Trophoblast cell (in vitro differentiated cells and primary cell): ENCODE measurements around the gene DGKB.

Source experiments
- DNase-seq, 2 donors: peaks; one replicate each; pipeline ENCODE4 v3.0.0-alpha.2; 2016
- H2AFZ ChIP-seq: 2 replicates; pipeline ENCODE4 v1.6.1; 2013; ENCODE audit warnings: low read length, moderate library complexity, mild to moderate bottlenecking; ENCODE audit not compliant: insufficient read depth, poor library complexity
- H2AK5ac ChIP-seq: 2 replicates; pipeline ENCODE4 v1.6.1; 2013; ENCODE audit warnings: mild to moderate bottlenecking, low read length
- H2BK120ac ChIP-seq: 2 replicates; pipeline ENCODE4 v1.6.1; 2013; ENCODE audit warnings: low read length, mild to moderate bottlenecking, moderate library complexity; ENCODE audit not compliant: insufficient read depth, poor library complexity
- H2BK12ac ChIP-seq: 2 replicates; pipeline ENCODE4 v1.6.1; 2013; ENCODE audit warnings: mild to moderate bottlenecking, low read length, moderate library complexity
- H2BK5ac ChIP-seq: 2 replicates; pipeline ENCODE4 v1.6.1; 2013; ENCODE audit warnings: low read length, low read depth, moderate library complexity, mild to moderate bottlenecking; ENCODE audit not compliant: poor library complexity
- H3K14ac ChIP-seq: 2 replicates; pipeline ENCODE4 v1.6.1; 2013; ENCODE audit warnings: mild to moderate bottlenecking, low read length
- H3K18ac ChIP-seq: 2 replicates; pipeline ENCODE4 v1.6.1; 2013; ENCODE audit warnings: mild to moderate bottlenecking, low read length
- H3K23ac ChIP-seq: 2 replicates; pipeline ENCODE4 v1.6.1; 2013; ENCODE audit warnings: low read length
- H3K27ac ChIP-seq: 2 replicates; pipeline ENCODE4 v1.5.1; 2013; ENCODE audit warnings: low read depth, mild to moderate bottlenecking, inconsistent platforms, low read length, moderate library complexity
- H3K27me3 ChIP-seq: 2 replicates; pipeline ENCODE4 v1.6.1; 2013; ENCODE audit warnings: inconsistent platforms, mild to moderate bottlenecking, low read length, moderate library complexity; ENCODE audit not compliant: insufficient read depth
- H3K36me3 ChIP-seq, 2 experiments: 1 replicate in 1 of 2; 2 replicates in 1 of 2; pipeline ENCODE4 v1.6.1; 2013; ENCODE audit warnings: low read length in 2 of 2, mild to moderate bottlenecking in 2 of 2, moderate library complexity in 1 of 2; ENCODE audit not compliant: insufficient read depth in 2 of 2, control insufficient read depth in 1 of 2
- H3K4ac ChIP-seq: 2 replicates; pipeline ENCODE4 v1.6.1; 2013; ENCODE audit warnings: low read depth, mild to moderate bottlenecking, low read length, moderate library complexity
- H3K4me1 ChIP-seq, 2 experiments: 1 replicate in 1 of 2; 2 replicates in 1 of 2; pipeline ENCODE4 v1.6.1; 2013; ENCODE audit warnings: low read length in 2 of 2, mild to moderate bottlenecking in 2 of 2, moderate library complexity in 1 of 2; ENCODE audit not compliant: insufficient read depth in 2 of 2, control insufficient read depth in 1 of 2
- H3K4me2 ChIP-seq: 2 replicates; pipeline ENCODE4 v1.6.1; 2013; ENCODE audit warnings: inconsistent platforms, mild to moderate bottlenecking, low read length, moderate library complexity
- H3K4me3 ChIP-seq: 2 replicates; pipeline ENCODE4 v1.5.1; 2013; ENCODE audit warnings: mild to moderate bottlenecking, low read depth, low read length, inconsistent platforms
- H3K79me1 ChIP-seq: one replicate; pipeline ENCODE4 v1.6.1; 2013; ENCODE audit warnings: low read length
- H3K79me2 ChIP-seq: 2 replicates; pipeline ENCODE4 v1.6.1; 2013; ENCODE audit warnings: low read length, mild to moderate bottlenecking; ENCODE audit not compliant: control insufficient read depth, insufficient read depth, poor library complexity
- H3K9ac ChIP-seq: 2 replicates; pipeline ENCODE4 v1.6.1; 2013; ENCODE audit warnings: mild to moderate bottlenecking, low read length
- H3K9me3 ChIP-seq: 2 replicates; pipeline ENCODE4 v1.6.1; 2013; ENCODE audit warnings: low read depth, mild to moderate bottlenecking, control low read depth, inconsistent platforms, low read length; ENCODE audit not compliant: insufficient read depth
- H4K12ac ChIP-seq: 2 replicates; pipeline ENCODE4 v1.6.1; 2013; ENCODE audit warnings: low read depth, mild to moderate bottlenecking, low read length, moderate library complexity
- H4K8ac ChIP-seq: 2 replicates; pipeline ENCODE4 v1.6.1; 2013; ENCODE audit warnings: low read depth, mild to moderate bottlenecking, low read length, moderate library complexity
- H4K91ac ChIP-seq: one replicate; pipeline ENCODE4 v1.6.1; 2013; ENCODE audit warnings: low read depth, mild to moderate bottlenecking, low read length, moderate library complexity
- WGBS: extraction: QIAGEN DNeasy Blood & Tissue Kit; methylation state at CpG from one replicate; pipeline ENCODE4 v1.1.7; 2013; ENCODE audit warnings: missing lambda C conversion rate; ENCODE audit not compliant: insufficient read length, insufficient coverage; ENCODE audit errors: extremely low coverage; 5-methylcytosine and 5-hydroxymethylcytosine counted together

DGKB gene

DNA sequence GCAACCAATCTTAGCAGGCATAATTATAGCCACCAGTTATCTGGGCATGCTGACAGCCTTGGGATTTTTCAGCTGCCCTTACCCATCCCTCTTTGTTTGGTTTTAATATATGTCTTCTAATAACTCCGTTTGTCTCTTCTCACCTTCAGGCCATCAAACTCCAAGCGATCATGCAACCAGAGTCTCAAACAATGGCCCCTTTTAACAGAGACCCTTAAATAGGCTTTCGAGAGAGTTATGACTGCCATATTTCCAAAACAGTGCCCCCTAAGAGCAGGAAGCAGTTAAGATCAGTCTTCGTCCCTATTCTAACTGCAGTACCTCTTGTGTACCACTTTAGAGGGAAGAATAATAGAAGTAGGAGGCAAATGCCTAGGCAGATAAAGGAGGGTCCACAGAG, 157.5 kb downstream of the DGKB start:
- no peak overlapping the region for H3K27ac ChIP-seq
- H2BK120ac ChIP-seq = no peak overlapping the region
- peaks cover 0 to 2% of the 10 kb centered on the region in 2 experiments for H3K36me3 ChIP-seq
- no peak overlapping the region for H4K8ac ChIP-seq
- H3K18ac ChIP-seq = no peak overlapping the region
- no peaks in the 10 kb centered on the region for H3K9me3 ChIP-seq
- no peak overlapping the region for H2BK12ac ChIP-seq
- DNase-seq = no peak
- no peak overlapping the region for H3K23ac ChIP-seq
- H3K4me3 ChIP-seq = no peak overlapping the region
- no peaks in the 10 kb centered on the region for H3K79me1 ChIP-seq
- H3K4me1 ChIP-seq = no peaks in the 10 kb centered on the region
- no CpG with 5 or more reads among the region's 4 CpGs for WGBS
- H4K12ac ChIP-seq = no peak overlapping the region
- no peak overlapping the region for H3K4ac ChIP-seq
- H2AFZ ChIP-seq = no peak overlapping the region
- H2AK5ac ChIP-seq = no peak overlapping the region
- no peak overlapping the region for H2BK5ac ChIP-seq
- H3K79me2 ChIP-seq = no peaks in the 10 kb centered on the region
- H3K4me2 ChIP-seq = no peak overlapping the region
- H3K9ac ChIP-seq = no peak overlapping the region
- H4K91ac ChIP-seq = no peak overlapping the region
- H3K27me3 ChIP-seq = no peaks in the 10 kb centered on the region
- no peak overlapping the region for H3K14ac ChIP-seq

DNA sequence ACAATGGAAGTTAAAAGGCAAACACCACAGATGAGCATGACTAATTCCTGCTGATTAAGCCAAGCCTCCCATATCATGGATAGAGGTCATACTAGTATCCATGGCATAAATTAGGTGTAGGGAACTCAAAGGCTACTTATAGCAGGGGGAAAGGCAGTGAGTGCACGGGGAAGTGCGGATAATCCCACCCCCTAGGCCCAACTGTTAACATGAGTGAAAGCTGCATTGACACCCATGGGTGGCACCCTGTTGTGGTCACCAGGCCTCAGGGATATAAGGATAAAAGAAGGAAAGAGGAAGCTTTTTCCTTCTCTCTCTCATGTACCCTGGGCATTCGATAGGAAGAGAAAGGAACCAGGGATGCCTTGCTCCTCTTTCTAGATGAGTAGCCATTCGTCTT, 161.9 kb downstream of the DGKB start:
- Histone ChIP-seq H3K36me3 (no peaks in the 10 kb centered on the region), H4K91ac (no peak overlapping the region), H2BK5ac (no peak overlapping the region), H3K4me2 (no peak overlapping the region), H3K4ac (no peak overlapping the region), H2AK5ac (no peak overlapping the region), H3K14ac (no peak overlapping the region), H3K4me1 (no peaks in the 10 kb centered on the region), H3K79me1 (no peaks in the 10 kb centered on the region), H3K23ac (no peak overlapping the region), H3K9me3 (peaks cover 2% of the 10 kb centered on the region), H4K12ac (no peak overlapping the region), H3K79me2 (no peaks in the 10 kb centered on the region), H3K4me3 (no peak overlapping the region), H4K8ac (no peak overlapping the region), H3K27ac (no peak overlapping the region), H3K27me3 (no peaks in the 10 kb centered on the region), H2BK120ac (no peak overlapping the region), H3K9ac (no peak overlapping the region), H2AFZ (no peak overlapping the region), H3K18ac (no peak overlapping the region), H2BK12ac (no peak overlapping the region)
- no CpG with 5 or more reads among the region's 4 CpGs for WGBS
- no peak for DNase-seq

DNA sequence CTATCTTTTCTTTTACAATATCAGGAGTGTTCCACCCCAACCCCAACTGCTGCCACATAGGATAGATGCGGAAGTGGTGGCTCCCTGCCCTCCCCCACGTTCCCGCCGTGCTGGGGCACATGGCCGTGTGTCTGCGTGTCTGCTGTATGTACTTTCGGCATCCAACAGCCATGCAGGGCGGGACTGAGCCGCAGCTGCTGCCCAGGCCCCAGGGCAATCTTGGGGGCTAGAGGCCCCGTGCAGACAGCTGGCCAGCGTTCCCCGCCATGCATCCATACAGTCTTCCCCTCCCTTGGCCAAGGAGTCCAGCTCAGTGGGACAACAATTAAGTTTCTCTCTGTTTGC, 162.7 kb downstream of the DGKB start:
- no CpG with 5 or more reads among the region's 12 CpGs for WGBS
- H2BK5ac ChIP-seq = no peak overlapping the region
- H3K4me2 ChIP-seq = no peak overlapping the region
- H4K8ac ChIP-seq = no peak overlapping the region
- no peak overlapping the region for H2AK5ac ChIP-seq
- no peak for DNase-seq
- H3K27ac ChIP-seq = no peak overlapping the region
- no peaks in the 10 kb centered on the region for H3K27me3 ChIP-seq
- no peak overlapping the region for H2BK12ac ChIP-seq
- no peak overlapping the region for H3K14ac ChIP-seq
- no peaks in the 10 kb centered on the region for H3K79me2 ChIP-seq
- H3K18ac ChIP-seq = no peak overlapping the region
- H3K9ac ChIP-seq = no peak overlapping the region
- no peak overlapping the region for H2BK120ac ChIP-seq
- no peak overlapping the region for H4K91ac ChIP-seq
- H3K9me3 ChIP-seq = peaks cover 2% of the 10 kb centered on the region
- H3K4me3 ChIP-seq = no peak overlapping the region
- no peak overlapping the region for H4K12ac ChIP-seq
- no peak overlapping the region for H3K23ac ChIP-seq
- H2AFZ ChIP-seq = no peak overlapping the region
- no peaks in the 10 kb centered on the region for H3K4me1 ChIP-seq
- no peak overlapping the region for H3K4ac ChIP-seq
- H3K36me3 ChIP-seq = no peaks in the 10 kb centered on the region
- no peaks in the 10 kb centered on the region for H3K79me1 ChIP-seq

DNA sequence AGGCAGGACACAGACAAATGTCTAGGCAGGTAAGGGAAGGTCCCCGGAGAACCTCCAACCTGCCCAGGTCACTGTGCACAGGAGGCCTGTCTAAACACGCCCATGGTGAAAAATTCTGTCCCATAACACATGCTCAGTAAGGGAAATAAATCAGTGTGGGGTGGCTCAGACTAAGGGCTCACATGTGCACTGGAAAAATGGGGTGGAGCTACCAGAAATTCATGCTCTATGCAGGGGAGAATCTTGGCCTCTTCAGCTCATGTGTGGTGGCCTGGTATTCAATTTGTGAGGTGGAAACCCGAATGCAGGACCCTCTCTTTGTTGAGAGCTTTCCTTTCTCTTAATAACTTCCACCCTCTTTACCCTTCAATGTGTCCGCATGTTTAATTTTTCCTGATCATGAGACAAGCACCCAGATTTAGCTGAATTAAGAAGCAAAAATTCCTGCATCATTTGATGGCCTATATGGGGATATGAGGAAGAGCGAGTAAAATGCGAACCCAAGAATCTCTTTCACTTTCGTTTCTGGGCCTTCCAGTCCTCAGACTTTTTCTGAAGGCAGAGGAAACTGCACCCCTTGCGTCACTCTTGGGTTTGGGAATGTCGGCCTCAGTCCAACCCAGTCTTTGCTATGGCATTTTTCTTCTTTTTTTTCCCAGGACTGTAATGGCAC, 163.2 kb downstream of the DGKB start:
- Histone ChIP-seq H4K91ac (no peak overlapping the region), H2BK120ac (no peak overlapping the region), H2BK5ac (no peak overlapping the region), H3K14ac (no peak overlapping the region), H2BK12ac (no peak overlapping the region), H3K27ac (no peak overlapping the region), H3K4me2 (no peak overlapping the region), H3K4me3 (no peak overlapping the region), H3K9ac (no peak overlapping the region), H3K36me3 (no peaks in the 10 kb centered on the region), H3K9me3 (peaks cover 2% of the 10 kb centered on the region), H2AK5ac (no peak overlapping the region), H4K12ac (no peak overlapping the region), H2AFZ (no peak overlapping the region), H3K79me2 (no peaks in the 10 kb centered on the region), H3K79me1 (no peaks in the 10 kb centered on the region), H3K27me3 (no peaks in the 10 kb centered on the region), H3K23ac (no peak overlapping the region), H3K18ac (no peak overlapping the region), H4K8ac (no peak overlapping the region), H3K4me1 (no peaks in the 10 kb centered on the region), H3K4ac (no peak overlapping the region)
- WGBS = no CpG with 5 or more reads among the region's 9 CpGs
- DNase-seq = no peak
